Fibroblast of lung (primary cell): ENCODE data around the gene POLR1G. TPM values are rescaled to one million over a fixed set of nuclear protein-coding genes. Genes with fewer than 3 reads are reported as not detected.
A peak's percentile ranks its signal among the peaks of the same experiment; 100 is the strongest.

Experiments used
- DNase-seq, 2 donors: peaks; one replicate each; pipeline versions ENCODE4 v3.0.0 to v3.0.0-alpha.2; 2010; ENCODE audit warnings: low read depth in 2 of 2
- H2AFZ ChIP-seq: 2 replicates; pipeline ENCODE4 v1.5.1; 2012; ENCODE audit warnings: low read length, control low read depth, inconsistent platforms
- H3K27ac ChIP-seq: 2 replicates; pipeline ENCODE4 v1.5.1; 2011; ENCODE audit warnings: low read length, control low read depth; ENCODE audit not compliant: insufficient read depth
- H3K27me3 ChIP-seq: 2 replicates; pipeline ENCODE4 v1.5.1; 2011; ENCODE audit warnings: mild to moderate bottlenecking, low read length; ENCODE audit not compliant: control insufficient read depth, insufficient read depth
- H3K36me3 ChIP-seq: 2 replicates; pipeline ENCODE4 v1.5.1; 2011; ENCODE audit warnings: low read length; ENCODE audit not compliant: control insufficient read depth, insufficient read depth
- H3K4me1 ChIP-seq: 2 replicates; pipeline ENCODE4 v1.5.1; 2011; ENCODE audit warnings: low read length; ENCODE audit not compliant: control insufficient read depth, insufficient read depth; ENCODE audit errors: extremely low read depth
- H3K4me2 ChIP-seq: 2 replicates; pipeline ENCODE4 v1.5.1; 2011; ENCODE audit warnings: low read length, control low read depth; ENCODE audit not compliant: insufficient read depth; ENCODE audit errors: extremely low read depth
- H3K4me3 ChIP-seq, 4 experiments: fragments of 200-600 bp in 1 of 4; sonication (generic) in 1 of 4; replicated peaks in 1 of 4; 2 replicates each; pipeline ENCODE4 v1.5.1; 2011 to 2016; ENCODE audit warnings: low read length in 4 of 4, low read depth in 3 of 4, mild to moderate bottlenecking in 3 of 4, control low read depth in 2 of 4, inconsistent platforms in 1 of 4, mixed read lengths in 1 of 4; ENCODE audit not compliant: insufficient read depth in 1 of 4; ENCODE audit errors: control extremely low read depth in 1 of 4
- H3K79me2 ChIP-seq: 2 replicates; pipeline ENCODE4 v1.5.1; 2012; ENCODE audit warnings: mild to moderate bottlenecking, low read length, inconsistent platforms; ENCODE audit not compliant: control insufficient read depth, insufficient read depth
- H3K9ac ChIP-seq: 2 replicates; pipeline ENCODE4 v1.5.1; 2011; ENCODE audit warnings: mild to moderate bottlenecking, low read length, control low read depth; ENCODE audit not compliant: insufficient read depth
- H3K9me3 ChIP-seq: 2 replicates; pipeline ENCODE4 v1.5.1; 2012; ENCODE audit warnings: low read depth, low read length; ENCODE audit not compliant: control insufficient read depth, insufficient read depth
- H4K20me1 ChIP-seq: 2 replicates; pipeline ENCODE4 v1.5.1; 2011; ENCODE audit warnings: low read length; ENCODE audit not compliant: control insufficient read depth, insufficient read depth; ENCODE audit errors: extremely low read depth
- CTCF ChIP-seq, 2 donors: IDR thresholded peaks in 1 of 2; conservative IDR thresholded peaks in 1 of 2; 1 replicate in 1 of 2; 2 replicates in 1 of 2; pipeline ENCODE4 v1.5.1; 2011 to 2012; ENCODE audit warnings: low read length in 2 of 2, control low read depth in 1 of 2, inconsistent platforms in 1 of 2, low read depth in 1 of 2, mild to moderate bottlenecking in 1 of 2
- EZH2 ChIP-seq: IDR thresholded peaks from 2 replicates; pipeline ENCODE4 v1.5.1; 2012; ENCODE audit warnings: low read length, control low read depth, mild to moderate bottlenecking; ENCODE audit errors: missing control alignments
- polyA plus RNA-seq, 2 donors: library from polyadenylated mRNA; depleted of rRNA in 1 of 2; stranded (reverse) in 1 of 2; unstranded in 1 of 2; fragments of >200 nt; gene quantifications; 2 replicates each; pipeline ENCODE4 v1.2.1, GENCODE V29; 2011 to 2012; ENCODE audit warnings: missing spikeins in 1 of 2
- total RNA-seq: library from RNA; depleted of rRNA; stranded (reverse); fragments of >200 nt; gene quantifications from 2 replicates; pipeline ENCODE4 v1.2.1, GENCODE V29; 2014

The POLR1G gene
- total and polyA plus RNA-seq, 2 donors (not counting 1 experiment from before 2014, with no cell fraction given) = 3.6 to 4.7 TPM

- H3K79me2 ChIP-seq = no peaks in the 10 kb centered on the region
- TF ChIP-seq CTCF (conservative IDR thresholded peaks at IDR 0.05 in 1 of 2, IDR thresholded peaks at IDR 0.05 in 1 of 2; ENCODE audit: low read depth in 1 of 2, low read length in 2 of 2) (no peak), EZH2 (no peak)
- H3K27me3 ChIP-seq = no peaks in the 10 kb centered on the region
- peak overlapping the region; percentile 16 for H3K9ac ChIP-seq
- H4K20me1 ChIP-seq = no peaks in the 10 kb centered on the region
- H3K36me3 ChIP-seq = no peaks in the 10 kb centered on the region
- no peaks in the 10 kb centered on the region for H3K9me3 ChIP-seq
- peak overlapping the region in 1 of 4 experiments; percentile 4 for H3K4me3 ChIP-seq
- no peak for DNase-seq
- peak overlapping the region; percentile 51 for H3K4me2 ChIP-seq
- H3K4me1 ChIP-seq = no peaks in the 10 kb centered on the region
- peak overlapping the region; percentile 30 for H2AFZ ChIP-seq
- no peak overlapping the region for H3K27ac ChIP-seq
Measured at GRCh38 chr19:45385392-45386221, 20.8 kb upstream of the POLR1G start.

- H3K79me2 ChIP-seq = no peaks in the 10 kb centered on the region
- no peaks in the 10 kb centered on the region for H3K4me1 ChIP-seq
- no peaks in the 10 kb centered on the region for H3K9me3 ChIP-seq
- no peak overlapping the region for H3K4me2 ChIP-seq
- no peaks in the 10 kb centered on the region for H3K36me3 ChIP-seq
- no peak overlapping the region for H2AFZ ChIP-seq
- H4K20me1 ChIP-seq = no peaks in the 10 kb centered on the region
- no peak overlapping the region for H3K27ac ChIP-seq
- DNase-seq = no peak
- H3K27me3 ChIP-seq = no peaks in the 10 kb centered on the region
- H3K9ac ChIP-seq = no peak overlapping the region
- no peak overlapping the region for H3K4me3 ChIP-seq
- TF ChIP-seq CTCF (conservative IDR thresholded peaks at IDR 0.05 in 1 of 2, IDR thresholded peaks at IDR 0.05 in 1 of 2; ENCODE audit: low read depth in 1 of 2, low read length in 2 of 2) = no peak
- TF ChIP-seq EZH2 = no peak
Measured at GRCh38 chr19:45391346-45391745, 15.1 kb upstream of the POLR1G start.

GRCh38 chr19:45391871-45392665 is 14.4 kb upstream of the POLR1G start:
- TF ChIP-seq EZH2 (no peak), CTCF (conservative IDR thresholded peaks at IDR 0.05 in 1 of 2, IDR thresholded peaks at IDR 0.05 in 1 of 2; ENCODE audit: low read depth in 1 of 2, low read length in 2 of 2) (no peak)
- H3K27ac ChIP-seq = no peak overlapping the region
- H3K4me3 ChIP-seq = no peak overlapping the region
- no peaks in the 10 kb centered on the region for H4K20me1 ChIP-seq
- H3K4me1 ChIP-seq = no peaks in the 10 kb centered on the region
- H3K36me3 ChIP-seq = no peaks in the 10 kb centered on the region
- no peak overlapping the region for H2AFZ ChIP-seq
- H3K27me3 ChIP-seq = no peaks in the 10 kb centered on the region
- no peaks in the 10 kb centered on the region for H3K79me2 ChIP-seq
- H3K4me2 ChIP-seq = no peak overlapping the region
- DNase-seq = no peak
- no peak overlapping the region for H3K9ac ChIP-seq
- no peaks in the 10 kb centered on the region for H3K9me3 ChIP-seq
